ENCODE data around the gene MYH4. TPM values are rescaled to one million over a fixed set of nuclear protein-coding genes. Genes with fewer than 3 reads are reported as not detected.
A peak's percentile ranks its signal among the peaks of the same experiment; 100 is the strongest.

MYH4 gene
- total RNA-seq, 1 experiment from 2014 or later = not detected

DNA sequence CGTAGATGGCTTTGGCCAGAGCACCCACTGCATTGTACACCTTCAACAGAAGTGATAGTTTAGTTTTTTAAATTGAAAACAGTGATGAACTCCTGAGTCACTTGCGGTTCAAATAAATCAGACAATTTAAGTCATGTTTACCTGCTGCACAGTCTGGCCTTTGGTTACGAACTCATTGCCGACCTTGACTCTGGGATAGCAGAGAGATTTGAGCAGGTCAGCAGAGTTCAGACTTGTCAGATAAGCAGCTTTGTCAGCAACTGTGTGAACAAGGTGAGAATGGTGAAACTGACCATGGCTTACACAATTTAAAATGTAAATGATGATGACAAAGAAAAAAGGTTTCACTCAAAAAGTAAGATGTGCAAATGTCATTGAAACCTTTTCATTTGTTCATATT, 9.3 kb downstream of the MYH4 start:
- CTCF ChIA-PET = interaction anchor here (0.8 kb wide), 1 partner anchor 158 kb away, joined by 4 read pairs; no protein-coding TSS in a partner anchor
- H3K27me3 Mint-ChIP-seq (ENCODE audit: low read depth) = no peaks in the 10 kb centered on the region
- H3K27ac Mint-ChIP-seq = no peak overlapping the region

DNA sequence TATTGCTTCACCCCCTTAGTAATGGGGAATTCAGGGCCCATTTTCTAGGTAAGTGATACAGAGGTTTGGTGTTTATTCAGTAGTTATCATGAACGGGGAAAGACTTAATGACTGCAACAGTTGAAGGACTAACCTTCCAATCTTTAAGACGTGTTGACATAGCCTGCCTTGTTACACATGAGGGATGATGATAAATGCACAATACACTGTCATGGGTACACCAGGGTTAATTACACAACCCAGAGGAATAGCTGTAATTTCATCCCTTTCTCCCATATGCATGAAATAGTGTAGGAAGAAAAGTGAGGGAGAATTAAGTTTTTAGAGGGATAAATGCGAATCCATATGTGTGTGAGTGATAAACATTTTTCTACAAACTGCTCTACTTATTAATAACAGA, 10.7 kb downstream of the MYH4 start:
- no peak overlapping the region for H3K27ac Mint-ChIP-seq
- H3K4me1 Mint-ChIP-seq = no peaks in the 10 kb centered on the region
- no peaks in the 10 kb centered on the region for H3K9me3 Mint-ChIP-seq
- H3K27me3 Mint-ChIP-seq (ENCODE audit: low read depth) = no peaks in the 10 kb centered on the region
- H3K36me3 Mint-ChIP-seq = no peaks in the 10 kb centered on the region
- TF ChIP-seq NFE2L1 (CRISPR knock-in tag; IDR thresholded peaks at IDR 0.05) = no peak
- TF ChIP-seq, protein P1, sequence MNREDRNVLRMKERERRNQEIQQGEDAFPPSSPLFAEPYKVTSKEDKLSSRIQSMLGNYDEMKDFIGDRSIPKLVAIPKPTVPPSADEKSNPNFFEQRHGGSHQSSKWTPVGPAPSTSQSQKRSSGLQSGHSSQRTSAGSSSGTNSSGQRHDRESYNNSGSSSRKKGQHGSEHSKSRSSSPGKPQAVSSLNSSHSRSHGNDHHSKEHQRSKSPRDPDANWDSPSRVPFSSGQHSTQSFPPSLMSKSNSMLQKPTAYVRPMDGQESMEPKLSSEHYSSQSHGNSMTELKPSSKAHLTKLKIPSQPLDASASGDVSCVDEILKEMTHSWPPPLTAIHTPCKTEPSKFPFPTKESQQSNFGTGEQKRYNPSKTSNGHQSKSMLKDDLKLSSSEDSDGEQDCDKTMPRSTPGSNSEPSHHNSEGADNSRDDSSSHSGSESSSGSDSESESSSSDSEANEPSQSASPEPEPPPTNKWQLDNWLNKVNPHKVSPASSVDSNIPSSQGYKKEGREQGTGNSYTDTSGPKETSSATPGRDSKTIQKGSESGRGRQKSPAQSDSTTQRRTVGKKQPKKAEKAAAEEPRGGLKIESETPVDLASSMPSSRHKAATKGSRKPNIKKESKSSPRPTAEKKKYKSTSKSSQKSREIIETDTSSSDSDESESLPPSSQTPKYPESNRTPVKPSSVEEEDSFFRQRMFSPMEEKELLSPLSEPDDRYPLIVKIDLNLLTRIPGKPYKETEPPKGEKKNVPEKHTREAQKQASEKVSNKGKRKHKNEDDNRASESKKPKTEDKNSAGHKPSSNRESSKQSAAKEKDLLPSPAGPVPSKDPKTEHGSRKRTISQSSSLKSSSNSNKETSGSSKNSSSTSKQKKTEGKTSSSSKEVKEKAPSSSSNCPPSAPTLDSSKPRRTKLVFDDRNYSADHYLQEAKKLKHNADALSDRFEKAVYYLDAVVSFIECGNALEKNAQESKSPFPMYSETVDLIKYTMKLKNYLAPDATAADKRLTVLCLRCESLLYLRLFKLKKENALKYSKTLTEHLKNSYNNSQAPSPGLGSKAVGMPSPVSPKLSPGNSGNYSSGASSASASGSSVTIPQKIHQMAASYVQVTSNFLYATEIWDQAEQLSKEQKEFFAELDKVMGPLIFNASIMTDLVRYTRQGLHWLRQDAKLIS (CRISPR knock-in tag; IDR thresholded peaks at IDR 0.05; ENCODE audit: borderline replicate concordance) = no peak
- no peak for TF ChIP-seq RORB (CRISPR knock-in tag; IDR thresholded peaks at IDR 0.05)
- CTCF ChIA-PET = no interaction called here
- POLR2A ChIA-PET = no interaction called here
- H3K4me3 Mint-ChIP-seq = no peak overlapping the region
- DNase-seq (ENCODE audit: low spot score) = no peak
- no peak for ATAC-seq

More for the DNA sequence above, 9.3 kb downstream of the MYH4 start:
- TF ChIP-seq GABPB1 (CRISPR knock-in tag; IDR thresholded peaks at IDR 0.05) = 0 out of 2 replicates have a peak, but pooled peaks have one; percentile 17
- TF ChIP-seq NFATC4 (CRISPR knock-in tag; IDR thresholded peaks at IDR 0.05) = no peak
- no peak overlapping the region for H3K4me3 Mint-ChIP-seq
- no peaks in the 10 kb centered on the region for H3K4me1 Mint-ChIP-seq
- peaks cover 9% of the 10 kb centered on the region for H3K9me3 Mint-ChIP-seq
- DNase-seq (ENCODE audit: low spot score) (no peak), ATAC-seq (no peak)
- POLR2A ChIA-PET = no interaction called here
- no peaks in the 10 kb centered on the region for H3K36me3 Mint-ChIP-seq

DNA sequence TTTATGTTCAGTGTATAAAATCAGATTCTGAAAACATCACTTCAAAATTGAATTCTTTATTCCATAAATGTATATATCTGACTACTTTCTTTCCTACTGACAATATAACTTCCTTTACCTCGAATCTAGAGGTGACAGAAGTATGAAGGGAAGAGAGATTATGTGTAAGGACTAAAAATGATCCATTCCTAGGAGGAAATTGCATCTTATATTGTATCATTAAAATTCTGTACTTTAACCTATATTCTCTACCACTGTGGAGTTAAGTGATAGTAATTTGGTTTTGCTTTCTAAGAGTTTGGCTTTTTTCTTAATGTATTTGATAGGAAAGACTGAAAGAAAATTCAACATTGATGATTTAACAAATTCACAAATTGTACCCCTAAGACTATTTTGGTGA, 11.4 kb downstream of the MYH4 start:
- POLR2A ChIA-PET = no interaction called here
- DNase-seq (ENCODE audit: low spot score) = no peak
- no peak for ATAC-seq
- Mint-ChIP-seq H3K27ac (no peak overlapping the region), H3K9me3 (no peaks in the 10 kb centered on the region), H3K27me3 (ENCODE audit: low read depth) (no peaks in the 10 kb centered on the region), H3K4me1 (no peaks in the 10 kb centered on the region), H3K36me3 (no peaks in the 10 kb centered on the region), H3K4me3 (no peak overlapping the region)
- TF ChIP-seq ZNF263 (CRISPR knock-in tag; IDR thresholded peaks at IDR 0.05; ENCODE audit: low read depth) (no peak), SMAD4 (CRISPR knock-in tag; IDR thresholded peaks at IDR 0.05) (no peak), FOXK1 (CRISPR knock-in tag; IDR thresholded peaks at IDR 0.05) (no peak), TEAD1 (CRISPR knock-in tag; IDR thresholded peaks at IDR 0.05) (no peak), NR1H2 (CRISPR knock-in tag; IDR thresholded peaks at IDR 0.05) (no peak), ETV6 (CRISPR knock-in tag; IDR thresholded peaks at IDR 0.05) (no peak), RELA (CRISPR knock-in tag; IDR thresholded peaks at IDR 0.05; ENCODE audit: borderline replicate concordance) (no peak), TEAD4 (CRISPR knock-in tag; IDR thresholded peaks at IDR 0.05) (no peak), NR3C1 (CRISPR knock-in tag; conservative IDR thresholded peaks at IDR 0.05; ENCODE audit: low read depth) (no peak), SP1 (CRISPR knock-in tag; conservative IDR thresholded peaks at IDR 0.05) (no peak)
- TF ChIP-seq, protein P2, sequence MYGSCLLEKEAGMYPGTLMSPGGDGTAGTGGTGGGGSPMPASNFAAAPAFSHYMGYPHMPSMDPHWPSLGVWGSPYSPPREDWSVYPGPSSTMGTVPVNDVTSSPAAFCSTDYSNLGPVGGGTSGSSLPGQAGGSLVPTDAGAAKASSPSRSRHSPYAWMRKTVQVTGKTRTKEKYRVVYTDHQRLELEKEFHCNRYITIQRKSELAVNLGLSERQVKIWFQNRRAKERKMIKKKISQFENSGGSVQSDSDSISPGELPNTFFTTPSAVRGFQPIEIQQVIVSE (CRISPR knock-in tag; IDR thresholded peaks at IDR 0.05; ENCODE audit: borderline replicate concordance) = no peak
- TF ChIP-seq, protein P3, sequence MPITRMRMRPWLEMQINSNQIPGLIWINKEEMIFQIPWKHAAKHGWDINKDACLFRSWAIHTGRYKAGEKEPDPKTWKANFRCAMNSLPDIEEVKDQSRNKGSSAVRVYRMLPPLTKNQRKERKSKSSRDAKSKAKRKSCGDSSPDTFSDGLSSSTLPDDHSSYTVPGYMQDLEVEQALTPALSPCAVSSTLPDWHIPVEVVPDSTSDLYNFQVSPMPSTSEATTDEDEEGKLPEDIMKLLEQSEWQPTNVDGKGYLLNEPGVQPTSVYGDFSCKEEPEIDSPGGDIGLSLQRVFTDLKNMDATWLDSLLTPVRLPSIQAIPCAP (CRISPR knock-in tag; IDR thresholded peaks at IDR 0.05) = no peak
- TF ChIP-seq, protein P1 (CRISPR knock-in tag; IDR thresholded peaks at IDR 0.05; ENCODE audit: borderline replicate concordance) = no peak
- TF ChIP-seq, protein P4, sequence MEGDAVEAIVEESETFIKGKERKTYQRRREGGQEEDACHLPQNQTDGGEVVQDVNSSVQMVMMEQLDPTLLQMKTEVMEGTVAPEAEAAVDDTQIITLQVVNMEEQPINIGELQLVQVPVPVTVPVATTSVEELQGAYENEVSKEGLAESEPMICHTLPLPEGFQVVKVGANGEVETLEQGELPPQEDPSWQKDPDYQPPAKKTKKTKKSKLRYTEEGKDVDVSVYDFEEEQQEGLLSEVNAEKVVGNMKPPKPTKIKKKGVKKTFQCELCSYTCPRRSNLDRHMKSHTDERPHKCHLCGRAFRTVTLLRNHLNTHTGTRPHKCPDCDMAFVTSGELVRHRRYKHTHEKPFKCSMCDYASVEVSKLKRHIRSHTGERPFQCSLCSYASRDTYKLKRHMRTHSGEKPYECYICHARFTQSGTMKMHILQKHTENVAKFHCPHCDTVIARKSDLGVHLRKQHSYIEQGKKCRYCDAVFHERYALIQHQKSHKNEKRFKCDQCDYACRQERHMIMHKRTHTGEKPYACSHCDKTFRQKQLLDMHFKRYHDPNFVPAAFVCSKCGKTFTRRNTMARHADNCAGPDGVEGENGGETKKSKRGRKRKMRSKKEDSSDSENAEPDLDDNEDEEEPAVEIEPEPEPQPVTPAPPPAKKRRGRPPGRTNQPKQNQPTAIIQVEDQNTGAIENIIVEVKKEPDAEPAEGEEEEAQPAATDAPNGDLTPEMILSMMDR (IDR thresholded peaks at IDR 0.05) = no peak
- TF ChIP-seq, protein P5, sequence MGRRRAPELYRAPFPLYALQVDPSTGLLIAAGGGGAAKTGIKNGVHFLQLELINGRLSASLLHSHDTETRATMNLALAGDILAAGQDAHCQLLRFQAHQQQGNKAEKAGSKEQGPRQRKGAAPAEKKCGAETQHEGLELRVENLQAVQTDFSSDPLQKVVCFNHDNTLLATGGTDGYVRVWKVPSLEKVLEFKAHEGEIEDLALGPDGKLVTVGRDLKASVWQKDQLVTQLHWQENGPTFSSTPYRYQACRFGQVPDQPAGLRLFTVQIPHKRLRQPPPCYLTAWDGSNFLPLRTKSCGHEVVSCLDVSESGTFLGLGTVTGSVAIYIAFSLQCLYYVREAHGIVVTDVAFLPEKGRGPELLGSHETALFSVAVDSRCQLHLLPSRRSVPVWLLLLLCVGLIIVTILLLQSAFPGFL (CRISPR knock-in tag; IDR thresholded peaks at IDR 0.05; ENCODE audit: borderline replicate concordance) = no peak
- TF ChIP-seq, protein P6, sequence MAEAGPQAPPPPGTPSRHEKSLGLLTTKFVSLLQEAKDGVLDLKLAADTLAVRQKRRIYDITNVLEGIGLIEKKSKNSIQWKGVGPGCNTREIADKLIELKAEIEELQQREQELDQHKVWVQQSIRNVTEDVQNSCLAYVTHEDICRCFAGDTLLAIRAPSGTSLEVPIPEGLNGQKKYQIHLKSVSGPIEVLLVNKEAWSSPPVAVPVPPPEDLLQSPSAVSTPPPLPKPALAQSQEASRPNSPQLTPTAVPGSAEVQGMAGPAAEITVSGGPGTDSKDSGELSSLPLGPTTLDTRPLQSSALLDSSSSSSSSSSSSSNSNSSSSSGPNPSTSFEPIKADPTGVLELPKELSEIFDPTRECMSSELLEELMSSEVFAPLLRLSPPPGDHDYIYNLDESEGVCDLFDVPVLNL (CRISPR knock-in tag; IDR thresholded peaks at IDR 0.05; ENCODE audit: borderline replicate concordance, low read depth) = no peak
- CTCF ChIA-PET = no interaction called here

All from WTC11 (cell line).